ENCODE results near the gene SUPT16H. TPM values are rescaled to one million over a fixed set of nuclear protein-coding genes. Genes with fewer than 3 reads are reported as not detected.

SUPT16H gene
- total RNA-seq, 1 experiment from 2014 or later: 196 TPM

DNA sequence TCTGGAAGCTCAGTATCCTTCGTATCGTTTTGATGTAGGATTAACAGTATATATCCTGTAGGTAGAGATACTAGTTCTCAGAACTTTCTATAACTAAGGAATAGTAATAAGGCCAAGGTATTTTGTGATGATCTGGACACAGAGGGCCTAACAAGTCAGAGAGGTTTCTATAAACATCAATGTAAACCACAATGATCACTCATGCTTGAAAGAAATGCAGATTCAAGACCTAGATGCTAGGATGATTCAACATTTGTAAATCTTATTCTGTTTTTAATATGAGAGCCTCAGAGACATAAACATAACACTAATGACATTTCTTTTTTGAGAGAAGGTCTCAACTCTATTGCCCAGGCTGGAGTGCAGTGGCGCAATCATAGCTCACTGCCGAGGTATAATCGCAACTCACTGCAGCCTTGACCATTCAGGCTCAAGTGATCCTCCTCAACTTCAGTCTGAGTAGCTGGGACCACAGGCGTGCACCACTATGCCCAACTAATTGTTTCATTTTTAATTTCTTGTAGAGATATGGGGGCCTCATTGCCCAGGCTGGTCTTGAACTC lies 16.2 kb downstream of the SUPT16H start:
- Histone ChIP-seq H3K36me3 (ENCODE audit: insufficient read depth, low read length, poor library complexity, severe bottlenecking) (peaks cover 99% of the 10 kb centered on the region), H3K9me3 (ENCODE audit: low read depth, low read length, poor library complexity, severe bottlenecking) (no peaks in the 10 kb centered on the region), H3K27ac (ENCODE audit: low read depth, low read length, poor library complexity, severe bottlenecking) (no peak overlapping the region), H3K27me3 (replicated peaks; ENCODE audit: insufficient read depth, low read depth, low read length, poor library complexity) (no peaks in the 10 kb centered on the region), H3K4me3 (ENCODE audit: low read depth, low read length, poor library complexity, severe bottlenecking) (no peak overlapping the region), H3K4me1 (ENCODE audit: insufficient read depth, low read length, poor library complexity, severe bottlenecking) (peaks cover 12% of the 10 kb centered on the region)
- ChIA-PET POLR2A (ENCODE audit: low non-redundant PET) (no interaction called here), CTCF (interaction anchor here (0.6 kb wide), 1 partner anchor 38 kb away, joined by 6 read pairs; no protein-coding TSS in a partner anchor)
- intact Hi-C loops (cut with micrococcal nuclease; ENCODE audit: unreplicated experiment): no loop called here
- no peak for TF ChIP-seq EZH2 (IDR thresholded peaks at IDR 0.05; ENCODE audit: borderline replicate concordance, low read depth, low read length, poor library complexity, severe bottlenecking)
- no peak for TF ChIP-seq CTCF (conservative IDR thresholded peaks at IDR 0.05; ENCODE audit: low read depth, low read length)
- DNase-seq (ENCODE audit: low spot score): no peak
- BruUV-seq (replicated peaks): no TSS peak

GRCh38 chr14:21356511-21356910 lies 27.3 kb downstream of the SUPT16H start:
- BruUV-seq (replicated peaks): no TSS peak
- Histone ChIP-seq H3K4me1 (ENCODE audit: insufficient read depth, low read length, poor library complexity, severe bottlenecking) (no peaks in the 10 kb centered on the region), H3K4me3 (ENCODE audit: low read depth, low read length, poor library complexity, severe bottlenecking) (no peak overlapping the region), H3K27me3 (replicated peaks; ENCODE audit: insufficient read depth, low read depth, low read length, poor library complexity) (no peaks in the 10 kb centered on the region), H3K27ac (ENCODE audit: low read depth, low read length, poor library complexity, severe bottlenecking) (no peak overlapping the region), H3K9me3 (ENCODE audit: low read depth, low read length, poor library complexity, severe bottlenecking) (no peaks in the 10 kb centered on the region), H3K36me3 (ENCODE audit: insufficient read depth, low read length, poor library complexity, severe bottlenecking) (peaks cover 96% of the 10 kb centered on the region)
- POLR2A ChIA-PET (ENCODE audit: low non-redundant PET): no interaction called here
- TF ChIP-seq EZH2 (IDR thresholded peaks at IDR 0.05; ENCODE audit: borderline replicate concordance, low read depth, low read length, poor library complexity, severe bottlenecking) (no peak), CTCF (conservative IDR thresholded peaks at IDR 0.05; ENCODE audit: low read depth, low read length) (no peak)
- no peak for DNase-seq (ENCODE audit: low spot score)
- CTCF ChIA-PET: no interaction called here
- intact Hi-C loops (cut with micrococcal nuclease; ENCODE audit: unreplicated experiment): loop anchor here (5.0 kb wide), 1 partner anchor 51 kb away; no protein-coding TSS in a partner anchor

DNA sequence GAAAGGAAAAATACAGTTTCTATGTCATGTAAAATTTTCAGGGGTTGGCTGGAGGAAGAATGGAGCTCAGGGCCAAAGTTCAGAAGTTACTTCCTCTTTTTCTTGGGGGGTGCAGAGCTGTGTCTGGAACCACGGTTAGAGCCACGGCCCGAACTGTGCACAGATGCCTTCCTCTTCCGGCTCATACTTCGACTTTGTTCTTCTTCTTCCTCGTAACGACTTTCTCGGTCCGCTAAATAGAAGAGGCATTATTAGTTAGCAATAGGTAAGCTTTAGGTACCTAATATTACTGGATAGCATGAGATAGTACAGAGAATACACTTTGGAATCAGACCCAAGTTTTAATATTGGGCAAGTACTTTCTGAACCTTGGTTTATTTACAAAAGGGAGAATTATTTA lies 31.2 kb downstream of the SUPT16H start:
- H3K4me3 ChIP-seq (ENCODE audit: low read depth, low read length, poor library complexity, severe bottlenecking): no peak overlapping the region
- peaks cover 66% of the 10 kb centered on the region for H3K36me3 ChIP-seq (ENCODE audit: insufficient read depth, low read length, poor library complexity, severe bottlenecking)
- peaks cover 7% of the 10 kb centered on the region for H3K4me1 ChIP-seq (ENCODE audit: insufficient read depth, low read length, poor library complexity, severe bottlenecking)
- intact Hi-C loops (cut with micrococcal nuclease; ENCODE audit: unreplicated experiment): no loop called here
- BruUV-seq (replicated peaks): no TSS peak
- H3K27ac ChIP-seq (ENCODE audit: low read depth, low read length, poor library complexity, severe bottlenecking): no peak overlapping the region
- no peak for TF ChIP-seq CTCF (conservative IDR thresholded peaks at IDR 0.05; ENCODE audit: low read depth, low read length)
- TF ChIP-seq EZH2 (IDR thresholded peaks at IDR 0.05; ENCODE audit: borderline replicate concordance, low read depth, low read length, poor library complexity, severe bottlenecking): no peak
- DNase-seq (ENCODE audit: low spot score): no peak
- ChIA-PET CTCF (no interaction called here), POLR2A (ENCODE audit: low non-redundant PET) (no interaction called here)
- no peaks in the 10 kb centered on the region for H3K27me3 ChIP-seq (replicated peaks; ENCODE audit: insufficient read depth, low read depth, low read length, poor library complexity)
- no peaks in the 10 kb centered on the region for H3K9me3 ChIP-seq (ENCODE audit: low read depth, low read length, poor library complexity, severe bottlenecking)

Data from A673 (cell line).